Body of pancreas (tissue), 4 donors: ENCODE results near the gene IBTK. TPM values are rescaled to one million over a fixed set of nuclear protein-coding genes. Genes with fewer than 3 reads are reported as not detected.
A peak's percentile ranks its signal among the peaks of the same experiment; 100 is the strongest.
"Not testable (repeated sequence)": the region's sequence is repeated elsewhere in the genome, so short reads cannot be mapped to it uniquely, and the experiment has no call there.

Experiments used
- ATAC-seq: fragments of 150-250 bp; one replicate; pipeline ENCODE4 v1.9.1; 2016
- DNase-seq, 4 donors: peaks; one replicate each; pipeline ENCODE4 v3.0.0-alpha.2; 2019
- H3K27ac ChIP-seq, 4 donors: fragments of 200-600 bp; sonication (generic); 1 replicate in 3 of 4; 2 replicates in 1 of 4; pipeline versions ENCODE4 v1.5.1 to v1.6.1; 2016 to 2019; ENCODE audit warnings: mild to moderate bottlenecking in 1 of 4, mixed read lengths in 1 of 4, moderate library complexity in 1 of 4
- H3K27me3 ChIP-seq, 2 donors: fragments of 200-600 bp; sonication (generic); one replicate each; pipeline ENCODE4 v1.6.0; 2016; ENCODE audit warnings: mild to moderate bottlenecking in 1 of 2
- H3K36me3 ChIP-seq, 2 donors: fragments of 200-600 bp; sonication (generic); replicated peaks in 1 of 2; 2 replicates each; pipeline ENCODE4 v1.5.1; 2016; ENCODE audit warnings: low read depth in 2 of 2; ENCODE audit not compliant: insufficient read depth in 1 of 2
- H3K4me1 ChIP-seq: fragments of 200-600 bp; sonication (generic); one replicate; pipeline ENCODE4 v1.6.0; 2016
- H3K4me3 ChIP-seq, 2 donors: fragments of 200-600 bp; sonication (generic); 1 replicate in 1 of 2; 2 replicates in 1 of 2; pipeline ENCODE4 v1.5.1; 2016 to 2019
- H3K9me3 ChIP-seq, 3 donors: fragments of 200-600 bp; sonication (generic); 1 replicate in 2 of 3; 2 replicates in 1 of 3; pipeline ENCODE4 v1.5.1; 2016
- CTCF ChIP-seq, 7 experiments: fragments of 450-650 bp in 4 of 7; fragments of 200-600 bp in 3 of 7; sonication (generic) in 3 of 7; IDR thresholded peaks; one replicate each; pipeline ENCODE4 v1.5.1; 2016 to 2019; ENCODE audit warnings: antibody characterized with exemption in 7 of 7
- POLR2A ChIP-seq, 3 donors: fragments of 450-650 bp; IDR thresholded peaks; one replicate each; pipeline ENCODE4 v1.6.1; 2016; ENCODE audit warnings: antibody characterized with exemption in 3 of 3, mild to moderate bottlenecking in 2 of 3
- WGBS, 2 donors: methylation state at CpG; one replicate each; pipeline ENCODE4 v1.1.5; 2017; 5-methylcytosine and 5-hydroxymethylcytosine counted together
- intact Hi-C: fragments of 100-400 bp; cut with DNase I; formaldehyde crosslinking; loops from one replicate; pipeline ENCODE4 v1.15.1; 2023
- total RNA-seq, 2 donors: library from RNA; depleted of rRNA; stranded (reverse); fragments of >200 nt; gene quantifications; one replicate each; pipeline ENCODE4 v1.1.0, GENCODE V29; 2016

Gene IBTK
- total RNA-seq, 2 donors from 2014 or later, result 18.8 to 27.2 TPM

- 50 to 60% methylated on average over 4 of the region's 4 CpGs for WGBS, 2 donors
- ATAC-seq, result no peak
- no peaks in the 10 kb centered on the region for H3K9me3 ChIP-seq
- peaks cover 20 to 29% of the 10 kb centered on the region in 2 donors for H3K36me3 ChIP-seq
- no peak for DNase-seq
- intact Hi-C loops, result no loop called here
- TF ChIP-seq POLR2A (IDR thresholded peaks at IDR 0.05) (no peak), CTCF (IDR thresholded peaks at IDR 0.05) (no peak)
- H3K27me3 ChIP-seq, result no peaks in the 10 kb centered on the region
- peak overlapping the region in 1 of 4 donors; percentile 25 for H3K27ac ChIP-seq
- H3K4me1 ChIP-seq, result no peaks in the 10 kb centered on the region
- no peak overlapping the region for H3K4me3 ChIP-seq
These were observed 49.8 kb downstream of the IBTK start for GRCh38 chr6:82197784-82198183.

DNA sequence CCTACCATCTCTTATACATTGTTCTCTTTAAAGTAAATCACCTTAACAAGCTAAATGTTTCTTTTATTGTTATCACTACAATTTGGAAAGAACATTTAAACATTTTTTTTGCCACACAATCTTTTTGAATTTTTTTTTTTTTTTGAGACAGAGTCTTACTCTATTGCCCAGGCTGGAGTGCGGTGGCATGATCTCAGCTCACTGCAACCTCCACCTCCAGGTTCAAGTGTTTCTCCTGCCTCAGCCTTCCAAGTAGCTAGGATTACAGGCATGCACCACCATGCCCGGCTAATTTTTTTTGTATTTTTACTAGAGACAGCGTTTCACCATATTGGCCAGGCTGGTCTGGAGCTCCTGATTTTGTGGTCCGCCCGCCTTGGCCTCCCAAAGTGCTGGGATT lies 50.3 kb downstream of the IBTK start:
- H3K9me3 ChIP-seq, H3K4me3 ChIP-seq, H3K4me1 ChIP-seq, DNase-seq, intact Hi-C loops, H3K27ac ChIP-seq, H3K27me3 ChIP-seq, ATAC-seq: not testable (repeated sequence)
- peaks cover 19 to 29% of the 10 kb centered on the region in 2 donors for H3K36me3 ChIP-seq
- whole genome bisulfite sequencing, 2 donors, result 87 to 89% methylated on average over 5 of the region's 5 CpGs

GRCh38 chr6:82196161-82196560 lies 51.4 kb downstream of the IBTK start:
- no peak for TF ChIP-seq POLR2A (IDR thresholded peaks at IDR 0.05)
- no peak for TF ChIP-seq CTCF (IDR thresholded peaks at IDR 0.05)
- H3K36me3 ChIP-seq, result peaks cover 23 to 29% of the 10 kb centered on the region in 2 donors
- H3K4me1 ChIP-seq, result no peaks in the 10 kb centered on the region
- no peaks in the 10 kb centered on the region for H3K27me3 ChIP-seq
- no peak overlapping the region for H3K27ac ChIP-seq
- DNase-seq (no peak), ATAC-seq (no peak)
- no peaks in the 10 kb centered on the region for H3K9me3 ChIP-seq
- intact Hi-C loops, result no loop called here
- H3K4me3 ChIP-seq, result no peak overlapping the region

DNA sequence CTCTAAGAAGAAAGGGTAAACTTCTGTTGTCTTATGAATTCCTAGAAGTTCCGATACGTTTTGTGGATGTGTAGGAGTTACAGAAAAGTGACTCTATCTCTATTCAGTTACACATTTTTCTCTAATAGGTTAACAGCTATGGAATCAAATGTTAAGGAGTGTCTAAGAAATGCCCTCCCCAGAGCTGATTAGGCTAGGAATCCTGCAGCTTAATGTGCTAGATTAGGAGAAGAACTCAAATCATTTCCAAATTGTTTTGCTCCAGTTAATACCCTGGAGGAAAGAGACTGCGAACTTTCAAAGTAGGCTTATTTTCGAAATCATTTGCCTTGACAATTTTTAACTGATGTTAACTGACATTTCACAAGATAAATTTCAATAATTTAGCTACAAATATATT lies 51.9 kb downstream of the IBTK start:
- no peak for TF ChIP-seq CTCF (IDR thresholded peaks at IDR 0.05)
- TF ChIP-seq POLR2A (IDR thresholded peaks at IDR 0.05), result no peak
- Histone ChIP-seq H3K36me3 (peaks cover 25 to 29% of the 10 kb centered on the region in 2 donors), H3K4me3 (no peak overlapping the region), H3K9me3 (no peaks in the 10 kb centered on the region), H3K4me1 (no peaks in the 10 kb centered on the region), H3K27me3 (no peaks in the 10 kb centered on the region), H3K27ac (no peak overlapping the region)
- WGBS, 2 donors, result 89 to 94% methylated on average over 4 of the region's 4 CpGs
- intact Hi-C loops, result no loop called here
- DNase-seq (no peak), ATAC-seq (no peak)

- Histone ChIP-seq H3K27ac (no peak overlapping the region), H3K9me3 (no peaks in the 10 kb centered on the region), H3K4me3 (no peak overlapping the region), H3K4me1 (peaks cover 6% of the 10 kb centered on the region), H3K27me3 (no peaks in the 10 kb centered on the region), H3K36me3 (peaks cover 5 to 17% of the 10 kb centered on the region in 2 donors)
- ATAC-seq (no peak), DNase-seq (no peak)
- TF ChIP-seq CTCF (IDR thresholded peaks at IDR 0.05), result no peak
- no peak for TF ChIP-seq POLR2A (IDR thresholded peaks at IDR 0.05)
- 84 to 88% methylated on average over 3 of the region's 3 CpGs for WGBS, 2 donors
- intact Hi-C loops, result no loop called here
These were observed 61.5 kb downstream of the IBTK start for GRCh38 chr6:82185948-82186535.
